HG03520 (cell line): Measurements from ENCODE around the gene TMEM200A.

Source experiments
- ATAC-seq: cut with Tn5 transposase; IDR thresholded peaks from one replicate; pipeline ENCODE4 v1.9.1; 2021; ENCODE audit warnings: mild to moderate bottlenecking, moderate library complexity; ENCODE audit not compliant: unreplicated experiment

Gene TMEM200A

DNA sequence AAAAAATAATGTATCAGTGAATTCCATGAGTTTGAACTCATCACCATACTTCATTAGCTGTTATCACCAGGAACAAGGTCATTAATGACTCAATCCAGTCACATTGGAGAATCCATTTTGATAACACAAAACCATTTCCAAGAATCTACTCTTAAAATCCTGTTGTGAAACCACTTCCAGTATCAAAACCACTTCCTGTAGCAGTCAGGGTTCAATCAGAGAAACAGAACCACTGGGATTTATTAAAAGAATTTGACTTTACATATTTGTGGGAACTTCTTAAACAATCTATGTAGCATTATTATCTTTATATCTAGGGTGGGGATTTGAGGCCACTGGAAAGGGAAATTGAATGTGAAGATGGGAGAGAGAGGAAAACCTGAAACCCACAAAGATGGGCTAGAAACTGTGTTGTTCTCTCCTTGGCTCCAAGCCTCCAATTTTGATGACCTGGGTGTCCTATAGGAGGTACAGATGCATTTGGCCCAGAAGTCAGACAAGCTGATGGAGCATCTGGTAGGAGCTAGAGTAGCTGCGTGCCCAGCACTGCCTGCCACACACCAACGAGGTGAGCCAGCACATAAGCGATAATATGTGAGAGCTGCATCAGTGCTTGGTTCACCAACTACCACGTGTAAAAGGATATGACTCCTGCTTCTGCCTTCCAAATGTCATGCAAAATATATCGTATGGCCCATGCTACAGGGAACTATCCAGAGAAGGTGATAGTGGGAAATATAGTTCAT, 117.0 kb downstream of the TMEM200A start:
- no peak for ATAC-seq

DNA sequence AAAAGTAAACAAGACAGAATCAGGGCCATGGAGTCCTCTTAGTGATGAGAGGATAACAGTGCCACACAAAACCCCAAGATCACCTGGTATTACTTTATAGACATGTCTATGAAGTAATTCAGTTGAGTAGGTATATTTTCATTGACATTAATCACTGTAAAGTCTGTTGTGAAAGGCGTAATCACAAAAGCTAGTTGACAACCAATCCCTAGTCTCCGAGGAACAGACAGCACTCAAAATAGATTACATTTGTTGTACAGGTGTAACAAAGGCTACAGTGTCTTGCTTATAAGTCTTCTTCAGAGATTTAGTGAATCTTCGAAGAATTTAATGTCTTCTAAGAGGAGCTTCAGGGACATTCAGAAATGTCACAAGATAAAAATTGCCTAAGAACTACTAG, 120.1 kb downstream of the TMEM200A start:
- ATAC-seq = no peak

DNA sequence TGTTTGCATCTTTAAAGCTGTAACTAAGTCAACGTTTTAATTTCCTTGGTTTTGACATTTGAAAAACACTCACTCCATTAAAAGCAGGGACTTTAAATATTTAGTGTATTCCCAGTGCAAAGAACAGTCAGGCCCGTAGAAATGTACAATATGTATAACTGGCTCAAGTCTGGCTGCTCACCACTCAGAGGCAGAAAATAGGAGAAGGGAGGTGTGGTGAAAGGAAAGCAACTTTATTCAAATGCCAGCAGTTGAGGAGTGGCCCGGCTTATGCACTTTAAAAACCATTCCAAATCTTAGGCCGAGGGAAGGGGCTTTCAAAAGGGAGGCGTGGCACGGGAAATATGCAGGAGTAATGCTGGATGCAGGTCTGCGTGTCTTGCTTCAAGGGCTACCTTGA, 120.6 kb downstream of the TMEM200A start:
- ATAC-seq = no peak

DNA sequence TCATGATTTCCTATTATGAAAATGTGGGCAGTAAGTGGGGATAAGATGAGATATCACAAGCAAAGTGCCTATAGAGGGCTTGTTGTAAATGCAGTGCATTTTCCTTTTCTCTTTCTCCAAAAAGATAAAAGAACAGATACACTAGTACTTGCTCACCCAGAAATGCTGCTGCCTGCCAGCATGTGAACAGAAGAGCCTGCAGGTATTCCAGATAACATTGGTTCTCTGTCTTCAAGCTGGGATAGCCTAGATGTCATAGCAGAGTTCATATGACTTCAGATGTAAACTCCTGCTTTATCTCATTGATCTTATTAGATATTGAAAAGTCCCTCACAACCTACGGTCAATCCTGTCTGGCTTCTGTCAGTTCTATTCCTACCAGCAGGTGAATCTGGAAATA, 123.7 kb downstream of the TMEM200A start:
- no peak for ATAC-seq
